GM12874 (cell line): Measurements from ENCODE around the gene ZSCAN26.

Experiments
- CTCF ChIP-seq: IDR thresholded peaks from 2 replicates; pipeline ENCODE4 v1.5.1; 2011; ENCODE audit warnings: low read depth, mild to moderate bottlenecking, control low read depth, low read length, moderate library complexity; ENCODE audit not compliant: insufficient read depth

The ZSCAN26 gene

GRCh38 chr6:28281288-28282064 lies 14.5 kb downstream of the ZSCAN26 start, which contains the start of gene PGBD1:
TSS of gene PGBD1 (plus strand) at chr6:28281572. CDS start at chr6:28283814, 2,242 bp downstream.
- TF ChIP-seq CTCF: no peak

- no peak for TF ChIP-seq CTCF
These were observed 16.0 kb downstream of the ZSCAN26 start for GRCh38 chr6:28282926-28283325.

- TF ChIP-seq CTCF: no peak
These were observed 24.6 kb downstream of the ZSCAN26 start for GRCh38 chr6:28291573-28291972.

GRCh38 chr6:28295326-28295725 lies 28.4 kb downstream of the ZSCAN26 start:
- no peak for TF ChIP-seq CTCF

- TF ChIP-seq CTCF: no peak
These were observed 29.6 kb downstream of the ZSCAN26 start for GRCh38 chr6:28296520-28297060.

- TF ChIP-seq CTCF: no peak
These were observed 36.6 kb downstream of the ZSCAN26 start for GRCh38 chr6:28303570-28303969.

GRCh38 chr6:28311139-28311823 lies 44.3 kb downstream of the ZSCAN26 start:
- no peak for TF ChIP-seq CTCF
